Stimulated activated CD4-positive, alpha-beta T cell treated with anti-CD3 and anti-CD28 coated beads, Interleukin-15, amount 100 ng/mL, for 48 hours (primary cell): Measurements from ENCODE around the gene BTNL3.

Experiments
- DNase-seq, 2 donors: peaks; one replicate each; pipeline ENCODE4 v3.0.0-alpha.2; 2020; ENCODE audit warnings: low read depth in 2 of 2

Gene BTNL3

DNA sequence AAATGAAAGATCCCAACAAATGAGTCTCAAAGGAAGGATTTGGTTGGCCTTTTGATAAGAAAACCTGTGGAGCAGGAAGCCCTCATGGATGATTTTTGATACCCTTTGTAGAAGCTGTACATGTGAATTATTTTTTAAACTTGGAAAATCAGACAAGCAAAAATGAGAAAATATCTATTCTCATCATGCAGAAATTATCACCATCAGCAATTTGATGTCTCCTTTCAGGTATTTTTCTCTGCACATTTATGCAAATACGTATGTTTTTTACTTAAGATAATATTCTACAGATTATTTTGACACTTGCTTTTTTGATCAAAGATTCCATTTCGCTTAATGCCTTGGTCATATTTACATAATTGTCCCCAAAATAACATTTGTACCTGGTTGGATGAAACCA, 58.6 kb downstream of the BTNL3 start:
- no peak for DNase-seq

DNA sequence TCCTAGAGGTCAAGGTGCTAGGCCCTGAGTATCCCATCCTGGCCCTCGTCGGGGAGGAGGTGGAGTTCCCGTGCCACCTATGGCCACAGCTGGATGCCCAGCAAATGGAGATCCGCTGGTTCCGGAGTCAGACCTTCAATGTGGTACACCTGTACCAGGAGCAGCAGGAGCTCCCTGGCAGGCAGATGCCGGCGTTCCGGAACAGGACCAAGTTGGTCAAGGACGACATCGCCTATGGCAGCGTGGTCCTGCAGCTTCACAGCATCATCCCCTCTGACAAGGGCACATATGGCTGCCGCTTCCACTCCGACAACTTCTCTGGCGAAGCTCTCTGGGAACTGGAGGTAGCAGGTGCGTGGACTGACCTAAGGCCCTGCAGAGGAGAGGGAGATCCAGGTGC, 59.3 kb downstream of the BTNL3 start:
- no peak for DNase-seq

DNA sequence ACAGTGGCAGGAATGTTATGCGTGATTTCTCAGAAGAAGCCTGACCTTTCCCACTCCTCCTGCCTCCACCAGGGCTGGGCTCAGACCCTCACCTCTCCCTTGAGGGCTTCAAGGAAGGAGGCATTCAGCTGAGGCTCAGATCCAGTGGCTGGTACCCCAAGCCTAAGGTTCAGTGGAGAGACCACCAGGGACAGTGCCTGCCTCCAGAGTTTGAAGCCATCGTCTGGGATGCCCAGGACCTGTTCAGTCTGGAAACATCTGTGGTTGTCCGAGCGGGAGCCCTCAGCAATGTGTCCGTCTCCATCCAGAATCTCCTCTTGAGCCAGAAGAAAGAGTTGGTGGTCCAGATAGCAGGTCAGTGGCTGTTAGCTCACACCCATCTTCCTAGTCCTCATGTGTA, 61.4 kb downstream of the BTNL3 start:
- DNase-seq = no peak

DNA sequence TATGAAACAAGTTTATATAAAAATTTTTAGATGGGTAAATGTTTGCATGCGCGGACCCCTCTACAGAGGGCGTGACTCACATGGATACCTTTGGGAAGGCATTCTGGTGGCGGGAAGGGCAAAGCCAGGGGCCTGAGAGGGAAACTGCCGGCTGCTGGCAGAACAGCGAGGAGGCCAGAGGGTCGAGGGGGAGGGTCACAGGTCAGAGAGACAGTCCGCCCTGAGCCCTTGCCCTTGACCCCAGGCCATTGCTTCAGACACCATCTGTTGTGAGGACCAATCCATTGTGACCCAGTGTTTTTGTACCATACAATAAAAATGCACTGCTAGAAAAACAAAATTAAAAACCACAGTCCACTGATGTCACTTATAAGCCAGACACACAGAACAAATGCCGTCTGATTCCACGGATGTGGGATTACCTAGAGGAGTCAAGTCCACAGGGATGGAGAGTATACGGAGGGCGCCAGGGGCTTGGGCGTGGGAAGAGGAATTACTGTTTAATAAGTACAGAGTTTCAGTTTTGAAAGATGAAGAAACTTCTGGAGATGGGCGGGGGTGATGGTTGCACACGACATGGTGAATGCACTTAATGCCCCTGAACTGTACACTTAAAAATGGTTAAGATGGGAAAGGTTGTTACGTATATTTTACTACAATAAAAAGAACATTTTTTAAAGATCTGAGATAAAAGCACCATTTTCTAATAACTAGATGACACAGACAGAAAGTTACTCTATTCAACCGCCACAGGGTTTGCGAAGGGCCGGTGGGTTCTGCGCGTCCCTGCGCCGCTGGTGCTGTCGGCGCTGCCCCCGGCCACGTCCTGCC, 63.4 kb downstream of the BTNL3 start:
- no peak for DNase-seq

DNA sequence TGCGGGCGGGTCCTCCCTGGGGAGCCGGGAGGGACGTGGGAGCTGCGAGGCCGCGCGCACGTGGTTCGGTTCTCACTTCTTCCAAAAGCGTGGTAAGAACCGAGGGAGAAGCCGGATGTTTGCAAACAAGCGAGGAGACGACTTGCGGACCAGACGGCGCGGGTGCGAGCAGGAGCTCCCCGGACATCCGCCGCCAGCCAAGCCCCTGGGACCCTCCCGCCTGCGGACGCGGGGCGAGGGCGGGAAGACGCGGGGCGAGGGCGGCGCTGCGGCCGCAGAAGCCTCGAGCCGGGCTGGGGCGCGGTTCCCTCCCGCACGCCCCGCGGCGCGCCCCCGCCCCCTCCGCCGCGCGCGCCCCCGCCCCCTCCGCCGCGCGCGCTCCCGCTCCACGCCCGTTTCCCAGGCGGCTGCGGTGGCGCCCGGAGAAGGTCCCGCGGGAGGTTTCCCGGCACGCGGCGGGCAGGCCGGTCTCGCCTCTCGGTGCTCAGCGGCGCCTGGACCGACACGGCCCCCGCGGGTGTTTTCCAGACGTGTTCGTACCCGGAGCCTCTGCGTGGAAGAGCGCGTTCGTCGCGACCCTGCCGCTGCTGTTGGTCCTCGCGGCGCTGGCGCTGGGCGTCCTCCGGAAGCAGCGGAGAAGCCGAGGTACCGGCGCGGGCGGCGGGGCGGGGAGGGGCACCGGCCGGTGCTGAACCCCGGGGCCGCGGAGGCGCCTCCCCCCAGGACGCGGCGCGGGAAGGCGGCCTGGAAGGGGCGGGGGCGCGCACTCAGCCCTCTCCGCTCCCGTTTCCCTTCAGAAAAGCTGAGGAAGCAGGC, 64.2 kb downstream of the BTNL3 start:
- no peak for DNase-seq

DNA sequence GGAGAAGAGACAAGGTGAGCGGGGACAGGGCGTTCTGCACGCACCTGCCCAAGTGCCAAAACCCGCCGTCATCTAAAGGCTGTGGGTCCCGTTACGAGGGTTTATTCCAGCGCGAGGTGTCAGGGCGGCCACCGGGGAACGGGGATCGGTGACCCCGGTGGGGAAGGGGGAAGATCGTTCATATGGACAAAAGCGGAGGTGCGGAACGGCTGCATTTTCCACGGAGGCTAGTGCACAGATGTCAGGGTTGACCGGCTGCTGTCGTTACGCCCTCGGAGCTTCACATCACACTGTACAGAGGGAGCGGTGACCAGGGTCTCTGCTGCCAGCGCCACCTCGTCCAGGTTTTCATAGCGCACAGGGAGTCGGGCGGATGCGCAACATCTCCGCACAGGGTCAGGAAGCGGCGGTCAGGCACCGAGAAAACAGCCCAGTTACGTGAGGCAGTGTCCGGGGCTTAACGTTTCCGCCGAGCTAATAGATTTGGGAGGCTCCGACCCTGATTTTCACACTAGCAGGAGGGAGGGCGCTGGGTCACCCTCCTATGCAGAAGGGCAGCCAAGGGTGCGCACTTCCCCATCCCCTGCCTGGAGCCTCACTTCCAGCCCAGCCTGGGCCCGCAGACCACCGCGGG, 65.0 kb downstream of the BTNL3 start:
- no peak for DNase-seq

DNA sequence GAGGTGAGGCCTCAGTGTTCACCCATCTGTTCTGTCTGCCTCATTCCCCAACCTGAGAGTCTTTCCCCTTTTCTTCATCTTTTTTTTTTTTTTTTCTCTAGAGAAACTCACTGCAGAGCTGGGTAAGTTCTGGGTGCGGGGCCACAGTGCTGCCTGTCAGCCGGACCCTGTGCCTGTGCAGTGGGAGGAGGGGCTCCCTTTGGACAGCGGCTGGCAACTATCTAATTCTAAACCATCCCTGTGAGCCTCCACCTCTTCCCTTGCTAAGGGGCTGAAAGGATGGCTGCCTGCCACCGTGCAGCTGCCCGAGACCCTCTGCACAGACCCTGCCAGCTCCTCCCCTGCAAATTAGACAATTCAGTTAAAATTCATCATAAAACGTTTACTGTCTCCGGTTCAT, 65.5 kb downstream of the BTNL3 start:
- DNase-seq = no peak

DNA sequence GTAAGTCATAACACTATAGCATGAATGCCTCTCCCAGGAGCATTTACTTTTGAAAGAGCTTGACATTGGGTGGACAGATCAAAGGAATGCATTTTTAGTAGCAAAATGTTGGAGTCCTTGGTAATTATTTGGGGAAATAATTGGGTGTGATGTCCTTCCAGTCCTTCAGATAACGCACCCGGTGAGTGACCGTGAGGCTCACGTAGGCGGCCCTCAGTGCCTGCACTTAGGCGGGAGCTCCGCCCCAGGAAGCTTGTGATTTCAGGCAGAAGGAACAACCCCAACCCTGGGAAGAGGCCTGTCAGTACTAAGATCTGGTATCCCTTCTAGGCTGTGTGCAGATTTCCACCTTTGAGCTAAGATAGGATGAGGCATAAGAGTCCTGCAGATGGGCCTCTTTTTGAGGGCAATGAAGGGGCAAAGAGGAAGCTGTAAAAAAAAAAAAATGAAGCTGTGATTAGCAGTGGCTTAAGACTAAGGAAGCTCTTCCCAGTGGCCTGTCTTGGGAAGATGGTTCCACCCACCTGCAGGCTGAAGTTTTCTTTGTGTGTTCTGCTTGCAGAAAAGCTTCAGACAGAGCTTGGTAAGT, 66.3 kb downstream of the BTNL3 start:
- DNase-seq = no peak
